PC-9 (cell line): ENCODE data around the gene AMBRA1. TPM values are rescaled to one million over a fixed set of nuclear protein-coding genes. Genes with fewer than 3 reads are reported as not detected.

Experiments used
- BruUV-seq: library from RNA; stranded (reverse); fragments of 400-500 nt; replicated peaks from 2 replicates; lab custom pipeline; 2021; lab: Mats Ljungman, UMichigan
- CTCF ChIA-PET: fragments of 300-600 bp; sonication (Branson Sonifier 250); formaldehyde crosslinking; loops from one replicate; lab custom pipeline; 2022; ENCODE audit warnings: antibody characterized with exemption; lab: Charles Lee
- POLR2A ChIA-PET: fragments of 300-600 bp; sonication (Branson Sonifier 250); formaldehyde crosslinking; loops from one replicate; lab custom pipeline; 2022; ENCODE audit warnings: antibody characterized with exemption; ENCODE audit not compliant: unreplicated experiment; lab: Charles Lee
- DNase-seq, 2 experiments: peaks; one replicate each; pipeline versions ENCODE4 v3.0.0 to v3.0.0-alpha.2; 2015 to 2022; ENCODE audit warnings: mixed read lengths in 1 of 2
- H2AFZ ChIP-seq: fragments of 200-600 bp; sonication (generic); 2 replicates; pipeline ENCODE4 v1.8.1; 2017; ENCODE audit warnings: antibody characterized with exemption
- H3F3A ChIP-seq: fragments of 200-600 bp; sonication (generic); 2 replicates; pipeline ENCODE4 v1.8.1; 2017; ENCODE audit warnings: antibody characterized with exemption, mild to moderate bottlenecking, low read depth; ENCODE audit not compliant: insufficient read depth
- H3K27ac ChIP-seq: fragments of 200-600 bp; sonication (generic); 2 replicates; pipeline ENCODE4 v1.6.1; 2016; ENCODE audit warnings: mixed run types
- H3K27me3 ChIP-seq: fragments of 200-600 bp; sonication (generic); 2 replicates; pipeline ENCODE4 v1.6.1; 2016; ENCODE audit warnings: low read depth, mixed run types; ENCODE audit not compliant: insufficient read depth
- H3K36me3 ChIP-seq: fragments of 200-600 bp; sonication (generic); 2 replicates; pipeline ENCODE4 v1.6.1; 2016; ENCODE audit warnings: low read depth, mixed run types
- H3K4me1 ChIP-seq: fragments of 200-600 bp; sonication (generic); replicated peaks from 2 replicates; pipeline ENCODE4 v1.6.1; 2016; ENCODE audit warnings: mixed run types; ENCODE audit not compliant: insufficient read depth
- H3K4me2 ChIP-seq: fragments of 200-600 bp; sonication (generic); 2 replicates; pipeline ENCODE4 v1.6.1; 2017; ENCODE audit warnings: mixed run types
- H3K4me3 ChIP-seq: fragments of 200-600 bp; sonication (generic); 2 replicates; pipeline ENCODE4 v1.6.1; 2016; ENCODE audit warnings: mixed run types
- H3K79me2 ChIP-seq: fragments of 200-600 bp; sonication (generic); 2 replicates; pipeline ENCODE4 v1.6.1; 2017; ENCODE audit warnings: low read depth, mixed run types
- H3K9me2 ChIP-seq: fragments of 200-600 bp; sonication (generic); 2 replicates; pipeline ENCODE4 v1.8.1; 2017; ENCODE audit warnings: mild to moderate bottlenecking; ENCODE audit not compliant: insufficient read depth
- H3K9me3 ChIP-seq: fragments of 200-600 bp; sonication (generic); 2 replicates; pipeline ENCODE4 v1.8.1; 2016; ENCODE audit warnings: low read depth; ENCODE audit not compliant: insufficient read depth
- H4K20me1 ChIP-seq: fragments of 200-600 bp; sonication (generic); 2 replicates; pipeline ENCODE4 v1.8.1; 2017; ENCODE audit not compliant: insufficient read depth
- CTCF ChIP-seq: fragments of 200-600 bp; sonication (generic); conservative IDR thresholded peaks from 2 replicates; pipeline ENCODE4 v1.6.1; 2017; ENCODE audit warnings: mixed run types, antibody characterized with exemption, mild to moderate bottlenecking, moderate library complexity
- EZH2 ChIP-seq: fragments of 200-600 bp; sonication (generic); IDR thresholded peaks from 2 replicates; pipeline ENCODE4 v1.8.0; 2017; ENCODE audit warnings: antibody characterized with exemption, low read depth
- intact Hi-C: fragments of 100-400 bp; cut with micrococcal nuclease; formaldehyde crosslinking; loops from one replicate; pipeline ENCODE4 v1.10.0; 2022; ENCODE audit not compliant: unreplicated experiment
- total RNA-seq: library from RNA; stranded (reverse); gene quantifications from 2 replicates; pipeline ENCODE4 v1.2.3, GENCODE V29; 2021

Gene AMBRA1
- total RNA-seq, 1 experiment from 2014 or later: 41.4 TPM

- TF ChIP-seq EZH2 (no peak), CTCF (no peak)
- Histone ChIP-seq H3K4me2 (no peak overlapping the region), H3K4me3 (no peak overlapping the region), H2AFZ (no peak overlapping the region), H4K20me1 (peaks cover 42% of the 10 kb centered on the region), H3K27ac (no peak overlapping the region), H3K9me3 (no peaks in the 10 kb centered on the region), H3F3A (peaks cover 14% of the 10 kb centered on the region; the same call in 1 of the 2 replicates), H3K4me1 (no peaks in the 10 kb centered on the region), H3K27me3 (no peaks in the 10 kb centered on the region), H3K36me3 (peaks cover 5% of the 10 kb centered on the region; the same call in 1 of the 2 replicates), H3K79me2 (peaks cover 23% of the 10 kb centered on the region), H3K9me2 (no peaks in the 10 kb centered on the region)
- BruUV-seq: no TSS peak
- CTCF ChIA-PET: no interaction called here
- intact Hi-C loops: no loop called here
- no peak for DNase-seq
- POLR2A ChIA-PET: no interaction called here
Observed at GRCh38 chr11:46511342-46511741, 82.5 kb downstream of the AMBRA1 start.

GRCh38 chr11:46508360-46508759 is 85.5 kb downstream of the AMBRA1 start:
- Histone ChIP-seq H3F3A (peaks cover 12% of the 10 kb centered on the region; the same call in 1 of the 2 replicates), H3K27ac (no peak overlapping the region), H3K9me3 (no peaks in the 10 kb centered on the region), H3K9me2 (no peaks in the 10 kb centered on the region), H3K4me3 (no peak overlapping the region), H3K4me2 (no peak overlapping the region), H3K79me2 (peaks cover 1% of the 10 kb centered on the region; the same call in 1 of the 2 replicates), H3K27me3 (no peaks in the 10 kb centered on the region), H2AFZ (no peak overlapping the region), H3K4me1 (no peaks in the 10 kb centered on the region), H4K20me1 (peaks cover 18% of the 10 kb centered on the region), H3K36me3 (peaks cover 5% of the 10 kb centered on the region; the same call in 1 of the 2 replicates)
- ChIA-PET CTCF (interaction anchor here (0.6 kb wide), 2 partner anchors 9 to 21 kb away, joined by 3 read pairs; no protein-coding TSS in a partner anchor), POLR2A (no interaction called here)
- intact Hi-C loops: no loop called here
- no peak for DNase-seq
- TF ChIP-seq EZH2: no peak
- BruUV-seq: no TSS peak

- peaks cover 5% of the 10 kb centered on the region; the same call in 1 of the 2 replicates for H3K36me3 ChIP-seq
- no peaks in the 10 kb centered on the region for H3K9me3 ChIP-seq
- H2AFZ ChIP-seq: no peak overlapping the region
- no peak overlapping the region for H3K27ac ChIP-seq
- H3K79me2 ChIP-seq: no peaks in the 10 kb centered on the region
- POLR2A ChIA-PET: no interaction called here
- H4K20me1 ChIP-seq: peaks cover 22% of the 10 kb centered on the region
- H3F3A ChIP-seq: peaks cover 17% of the 10 kb centered on the region
- no peak overlapping the region for H3K4me3 ChIP-seq
- no peak for DNase-seq
- peaks cover 6% of the 10 kb centered on the region for H3K4me1 ChIP-seq
- no peak overlapping the region for H3K4me2 ChIP-seq
- no peak for TF ChIP-seq EZH2
- no peak for TF ChIP-seq CTCF
- H3K9me2 ChIP-seq: no peaks in the 10 kb centered on the region
- intact Hi-C loops: no loop called here
- no TSS peak for BruUV-seq
- no peaks in the 10 kb centered on the region for H3K27me3 ChIP-seq
- CTCF ChIA-PET: no interaction called here
Observed at GRCh38 chr11:46506483-46506791, 87.4 kb downstream of the AMBRA1 start.
